Muscle of leg (tissue), 11 donors: Measurements from ENCODE around the gene DDX27. TPM values are rescaled to one million over a fixed set of nuclear protein-coding genes. Genes with fewer than 3 reads are reported as not detected.
A peak's percentile ranks its signal among the peaks of the same experiment; 100 is the strongest.
"Not testable (repeated sequence)": the region's sequence is repeated elsewhere in the genome, so short reads cannot be mapped to it uniquely, and the experiment has no call there.

Source experiments
- DNase-seq: peaks from one replicate; pipeline ENCODE4 v3.0.0; 2013
- H3K27ac ChIP-seq: one replicate; pipeline ENCODE4 v1.5.1; 2013; ENCODE audit warnings: mild to moderate bottlenecking, low read length, control low read depth
- H3K27me3 ChIP-seq: one replicate; pipeline ENCODE4 v1.6.1; 2013; ENCODE audit warnings: low read length; ENCODE audit not compliant: control insufficient read depth, insufficient read depth
- H3K36me3 ChIP-seq: one replicate; pipeline ENCODE4 v1.6.1; 2013; ENCODE audit warnings: low read length; ENCODE audit not compliant: control insufficient read depth, insufficient read depth
- H3K4me1 ChIP-seq: one replicate; pipeline ENCODE4 v1.6.1; 2013; ENCODE audit warnings: low read length; ENCODE audit not compliant: control insufficient read depth, insufficient read depth
- H3K4me3 ChIP-seq: one replicate; pipeline ENCODE4 v1.5.1; 2013; ENCODE audit warnings: low read length, control low read depth
- H3K9me3 ChIP-seq: replicated peaks from 2 replicates; pipeline ENCODE4 v1.6.1; 2013; ENCODE audit warnings: low read depth, low read length; ENCODE audit not compliant: control insufficient read depth
- WGBS: methylation state at CpG from one replicate; pipeline ENCODE4 v1.1.5; 2013; ENCODE audit warnings: missing lambda C conversion rate; ENCODE audit not compliant: insufficient coverage; 5-methylcytosine and 5-hydroxymethylcytosine counted together
- polyA plus RNA-seq, 8 donors: library from polyadenylated mRNA; unstranded; fragments of 120-200 nt; gene quantifications; one replicate each; pipeline versions ENCODE4 v1.2.1 to v1.2.3, GENCODE V29; 2013; ENCODE audit warnings: inconsistent platforms in 1 of 8, low replicate concordance in 1 of 8; ENCODE audit not compliant: insufficient read length in 8 of 8, insufficient read depth in 1 of 8
- total RNA-seq: library from RNA; stranded (reverse); fragments of 120-200 nt; gene quantifications from one replicate; pipeline ENCODE4 v1.2.4, GENCODE V29; 2013

The DDX27 gene
- total and polyA plus RNA-seq, 9 donors: 23.5 to 36.4 (median 31.8) TPM

GRCh38 chr20:49183444-49183843 lies 35.8 kb upstream of the DDX27 start:
- H3K27me3 ChIP-seq: no peaks in the 10 kb centered on the region
- peaks cover 5% of the 10 kb centered on the region for H3K36me3 ChIP-seq
- WGBS: no CpG with 5 or more reads among the region's 3 CpGs
- no peaks in the 10 kb centered on the region for H3K9me3 ChIP-seq
- H3K4me3 ChIP-seq: no peak overlapping the region
- peaks cover 13% of the 10 kb centered on the region for H3K4me1 ChIP-seq
- H3K27ac ChIP-seq: no peak overlapping the region
- DNase-seq: no peak

DNA sequence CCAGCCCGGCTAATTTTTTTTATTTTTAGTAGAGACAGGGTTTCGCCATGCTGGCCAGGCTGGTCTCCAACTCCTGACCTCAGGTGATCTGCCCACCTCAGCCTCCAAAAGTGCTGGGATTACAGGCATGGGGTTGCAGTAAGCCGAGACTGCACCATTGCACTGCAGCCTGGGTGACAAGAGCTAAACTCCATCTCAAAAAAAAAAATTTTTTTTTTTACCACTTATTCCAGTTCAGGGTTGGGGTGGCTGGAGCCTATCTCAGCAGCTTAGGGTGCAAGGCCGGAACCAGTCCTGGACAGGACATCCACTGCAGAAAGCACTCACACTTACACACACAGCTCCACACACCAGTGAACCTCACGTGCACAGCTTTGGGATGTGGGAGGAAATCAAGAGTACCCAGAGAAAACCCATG lies 35.1 kb upstream of the DDX27 start:
- 100% methylated on average over 2 of the region's 5 CpGs for WGBS

GRCh38 chr20:49184691-49185070 lies 34.5 kb upstream of the DDX27 start:
- Histone ChIP-seq H3K4me1 (peaks cover 14% of the 10 kb centered on the region), H3K4me3 (no peak overlapping the region), H3K9me3 (no peaks in the 10 kb centered on the region), H3K27ac (no peak overlapping the region), H3K27me3 (no peaks in the 10 kb centered on the region), H3K36me3 (peaks cover 2% of the 10 kb centered on the region)
- no CpG with 5 or more reads among the region's 3 CpGs for WGBS
- DNase-seq: no peak

More for the DNA sequence above, 35.1 kb upstream of the DDX27 start:
- peaks cover 14% of the 10 kb centered on the region for H3K4me1 ChIP-seq
- H3K27me3 ChIP-seq, H3K36me3 ChIP-seq, H3K27ac ChIP-seq, H3K9me3 ChIP-seq, H3K4me3 ChIP-seq, DNase-seq: not testable (repeated sequence)

- 100% methylated on average over 1 of the region's 6 CpGs for WGBS
- no peak overlapping the region for H3K4me3 ChIP-seq
- H3K27ac ChIP-seq: no peak overlapping the region
- no peak for DNase-seq
- no peaks in the 10 kb centered on the region for H3K9me3 ChIP-seq
- peaks cover 2% of the 10 kb centered on the region for H3K36me3 ChIP-seq
- no peaks in the 10 kb centered on the region for H3K27me3 ChIP-seq
- peaks cover 14% of the 10 kb centered on the region for H3K4me1 ChIP-seq
Measured at GRCh38 chr20:49185071-49185761, 34.0 kb upstream of the DDX27 start.

GRCh38 chr20:49186535-49187329 lies 32.5 kb upstream of the DDX27 start:
- WGBS: 0% methylated on average over 9 of the region's 19 CpGs
- Histone ChIP-seq H3K4me3 (peak overlapping the region; percentile 74), H3K27me3 (no peaks in the 10 kb centered on the region), H3K27ac (peak overlapping the region; percentile 95), H3K36me3 (peaks cover 2% of the 10 kb centered on the region), H3K9me3 (no peaks in the 10 kb centered on the region), H3K4me1 (peaks cover 14% of the 10 kb centered on the region)
- DNase-seq: peak; percentile 87

DNA sequence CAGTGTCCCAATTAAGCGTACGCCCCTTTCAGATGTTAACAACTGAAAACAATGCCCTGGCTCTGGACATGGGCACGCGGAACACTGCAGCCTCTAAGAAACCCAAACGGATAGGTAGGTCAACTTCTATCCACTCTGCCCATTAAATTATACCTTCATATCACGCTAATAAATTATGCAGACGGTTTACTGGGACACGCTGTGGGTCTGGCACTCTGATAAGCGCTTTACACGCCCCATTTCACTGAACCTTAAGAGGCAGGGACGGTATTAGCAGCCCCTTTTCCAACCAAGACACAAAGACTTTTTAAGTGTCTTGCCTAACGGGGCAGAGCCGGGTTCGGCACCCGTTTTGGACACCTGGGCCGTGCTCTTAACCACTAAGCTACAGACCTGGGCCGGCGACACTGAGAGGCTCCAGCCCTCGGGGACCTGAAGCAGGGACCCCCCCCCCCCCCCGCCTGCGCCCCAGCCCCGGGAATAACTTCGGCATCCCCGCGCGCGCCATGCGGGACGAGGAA lies 31.8 kb upstream of the DDX27 start:
- Histone ChIP-seq H3K4me3 (peak overlapping the region; percentile 74), H3K27me3 (no peaks in the 10 kb centered on the region), H3K27ac (peak overlapping the region; percentile 95), H3K9me3 (no peaks in the 10 kb centered on the region), H3K4me1 (peaks cover 14% of the 10 kb centered on the region), H3K36me3 (peaks cover 2% of the 10 kb centered on the region)
- peak; percentile 42 for DNase-seq
- 0% methylated on average over 18 of the region's 29 CpGs for WGBS

DNA sequence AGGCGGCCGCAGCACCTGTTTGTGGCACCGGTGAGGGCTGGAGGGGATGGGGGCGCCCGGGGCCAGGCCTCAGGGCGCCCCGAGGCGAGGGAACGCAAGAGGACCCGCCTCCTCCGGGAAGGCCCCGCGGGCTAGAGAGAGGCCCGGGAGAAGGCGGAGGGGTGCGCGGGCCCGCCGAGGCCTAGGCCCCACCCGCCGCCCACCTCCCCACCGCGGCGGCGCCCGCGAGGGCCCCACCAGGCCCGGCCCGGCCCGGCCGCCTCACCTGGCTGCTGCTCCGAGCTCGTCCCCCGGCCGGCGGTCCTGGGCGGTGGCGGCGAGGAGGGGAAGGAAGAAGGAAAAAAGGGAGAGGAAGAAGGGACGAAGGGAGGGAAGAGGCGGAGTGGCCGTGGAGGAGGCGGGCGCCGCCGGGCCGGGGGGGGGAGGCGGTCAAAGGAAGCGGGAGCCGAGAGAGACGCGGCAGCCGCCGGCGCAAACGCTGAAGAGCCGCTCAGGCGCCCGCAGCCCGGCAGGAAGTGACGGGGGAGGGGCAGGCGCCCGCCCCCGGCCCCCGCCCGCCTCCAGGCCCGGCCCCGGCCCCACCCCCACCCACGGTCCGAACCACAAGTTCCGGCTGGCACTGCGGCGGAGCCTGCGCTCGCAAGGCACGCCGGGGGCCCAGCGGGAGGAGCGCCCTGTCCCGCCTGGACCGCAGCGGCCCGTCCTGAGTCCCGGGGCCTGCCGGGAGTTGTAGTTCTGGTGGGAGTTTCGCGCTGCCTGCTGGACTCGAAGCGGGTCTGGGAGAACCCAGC lies 31.2 kb upstream of the DDX27 start, which contains the start of gene STAU1:
TSS of gene STAU1 (minus strand) at position 484 of the 791 bp plus-strand sequence. CDS start 22,133 bp downstream, outside the sequence.
- Histone ChIP-seq H3K27me3 (no peaks in the 10 kb centered on the region), H3K36me3 (peaks cover 2% of the 10 kb centered on the region), H3K9me3 (no peaks in the 10 kb centered on the region), H3K27ac (peak within 1 kb of the TSS; percentile 95), H3K4me3 (peak within 1 kb of the TSS; percentile 74), H3K4me1 (peaks cover 14% of the 10 kb centered on the region)
- under 1% methylated on average over 46 of the region's 89 CpGs for WGBS
- peak; percentile 99 for DNase-seq

DNA sequence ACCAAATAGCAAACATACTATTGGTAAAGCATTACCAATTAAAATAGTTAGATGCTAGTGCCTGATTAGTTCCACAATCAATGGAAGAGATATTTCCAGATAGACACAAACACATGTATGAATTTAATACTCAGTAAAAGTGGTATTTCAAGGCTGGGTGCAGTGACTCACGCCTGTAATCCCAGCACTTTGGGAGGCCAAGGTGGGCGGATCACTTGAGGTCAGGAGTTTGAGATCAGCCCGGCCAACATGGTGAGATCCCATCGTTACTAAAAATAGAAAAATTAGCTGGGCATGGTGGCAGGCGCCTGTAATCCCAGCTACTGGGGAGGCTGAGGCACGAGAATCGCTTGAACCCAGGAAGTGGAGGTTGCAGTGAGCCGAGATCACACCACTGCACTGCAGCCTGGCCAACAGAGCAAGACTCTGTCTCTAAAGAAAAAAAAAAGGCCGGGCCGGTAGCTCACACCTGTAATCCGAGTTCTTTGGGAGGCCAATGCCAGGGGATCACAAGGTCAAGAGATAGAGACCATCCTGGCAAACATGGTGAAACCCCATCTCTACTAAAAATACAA lies 26.2 kb upstream of the DDX27 start:
- H3K9me3 ChIP-seq, H3K4me3 ChIP-seq, DNase-seq, H3K27ac ChIP-seq, H3K27me3 ChIP-seq, H3K4me1 ChIP-seq, H3K36me3 ChIP-seq: not testable (repeated sequence)
- WGBS: 75% methylated on average over 10 of the region's 11 CpGs

DNA sequence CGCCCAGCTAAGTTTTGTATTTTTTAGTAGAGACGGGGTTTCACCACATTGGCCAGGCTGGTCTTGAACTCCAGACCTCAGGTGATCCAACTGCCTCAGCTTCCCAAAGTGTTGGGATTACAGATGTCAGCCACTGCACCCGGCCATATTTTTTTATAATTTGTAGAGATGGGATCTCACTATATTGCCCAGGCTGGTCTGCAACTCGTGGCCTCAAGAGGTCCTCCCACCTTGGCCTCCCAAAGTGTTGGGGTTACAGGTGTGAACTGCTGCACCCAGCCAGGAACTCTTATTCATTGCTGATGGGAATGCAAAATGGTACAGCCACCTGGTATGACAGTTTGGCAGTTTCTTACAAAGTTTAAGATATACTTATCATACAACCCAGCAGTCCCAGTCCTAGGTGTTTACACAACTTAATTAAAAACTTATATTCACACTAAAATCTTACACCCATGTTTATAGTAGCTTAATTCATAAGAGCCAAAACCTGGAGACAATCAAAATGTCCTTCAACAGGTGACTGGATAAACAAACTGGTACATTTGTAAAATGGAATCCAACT lies 19.4 kb upstream of the DDX27 start:
- no peak overlapping the region for H3K4me3 ChIP-seq
- H3K36me3 ChIP-seq: no peaks in the 10 kb centered on the region
- H3K27ac ChIP-seq: no peak overlapping the region
- no peak for DNase-seq
- H3K4me1 ChIP-seq: no peaks in the 10 kb centered on the region
- H3K27me3 ChIP-seq: no peaks in the 10 kb centered on the region
- WGBS: 80% methylated on average over 1 of the region's 4 CpGs
- no peaks in the 10 kb centered on the region for H3K9me3 ChIP-seq
